ENCODE results near the gene GLIS1. TPM values are rescaled to one million over a fixed set of nuclear protein-coding genes. Genes with fewer than 3 reads are reported as not detected.

Gene GLIS1
- total and polyA plus RNA-seq, 2 donors (not counting 3 experiments of a cell fraction or from before 2014, with no cell fraction given) = not detected

DNA sequence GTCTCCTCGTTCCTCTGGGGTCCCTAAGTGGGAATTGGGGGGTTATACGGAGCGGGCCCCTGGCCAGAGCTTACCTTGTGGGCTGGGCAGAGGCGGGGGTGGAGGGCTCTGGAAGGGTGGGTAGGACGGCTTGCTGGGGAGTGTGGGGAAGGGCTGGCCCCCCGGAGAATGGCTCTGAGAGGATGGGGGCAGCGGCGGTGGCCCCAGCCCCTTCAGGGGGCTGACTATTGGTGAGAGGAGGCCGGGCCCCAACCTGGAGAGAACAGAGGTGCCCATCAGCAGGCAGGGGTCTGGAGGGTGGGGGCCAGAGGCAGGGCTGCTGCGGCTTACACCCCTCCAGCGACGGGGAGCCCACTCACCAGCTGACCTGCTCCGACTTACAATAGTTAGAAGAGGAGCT, 229.2 kb downstream of the GLIS1 start:
- no peak for DNase-seq (ENCODE audit: low read depth, low spot score)
- Histone ChIP-seq H3K36me3 (ENCODE audit: control insufficient read depth in 2 of 2, extremely low read depth in 1 of 2, insufficient read depth in 2 of 2, low read length in 2 of 2) (no peaks in the 10 kb centered on the region), H3K9ac (replicated peaks; ENCODE audit: extremely low read depth, insufficient read depth, low read length) (no peak overlapping the region), H4K20me1 (replicated peaks; ENCODE audit: control insufficient read depth, extremely low read depth, insufficient read depth, low read length) (no peaks in the 10 kb centered on the region), H3K4me2 (ENCODE audit: insufficient read depth, low read length) (no peak overlapping the region), H3K4me3 (replicated peaks in 1 of 3; ENCODE audit: insufficient read depth in 1 of 3, low read depth in 1 of 3, low read length in 3 of 3) (no peak overlapping the region), H2AFZ (ENCODE audit: low read depth, low read length) (no peak overlapping the region), H3K27ac (ENCODE audit: insufficient read depth, low read depth, low read length) (no peak overlapping the region), H3K9me3 (replicated peaks; ENCODE audit: control insufficient read depth, insufficient read depth, low read length) (no peaks in the 10 kb centered on the region), H3K27me3 (ENCODE audit: control insufficient read depth in 2 of 2, insufficient read depth in 2 of 2, low read length in 2 of 2) (no peaks in the 10 kb centered on the region), H3K9me1 (replicated peaks; ENCODE audit: control insufficient read depth, extremely low read depth, insufficient read depth, low read length) (no peaks in the 10 kb centered on the region), H3K4me1 (ENCODE audit: control insufficient read depth, extremely low read depth, insufficient read depth, low read length) (no peaks in the 10 kb centered on the region), H3K79me2 (ENCODE audit: control insufficient read depth, insufficient read depth, low read length) (no peaks in the 10 kb centered on the region)
- CTCF ChIA-PET = interaction anchor here (0.9 kb wide), 1 partner anchor 65 kb away, joined by 3 read pairs; no protein-coding TSS in a partner anchor
- POLR2A ChIA-PET = no interaction called here
- TF ChIP-seq JUN (IDR thresholded peaks at IDR 0.05; ENCODE audit: borderline replicate concordance, insufficient read depth, insufficient read length, low read depth) = no peak
- TF ChIP-seq MYC (IDR thresholded peaks at IDR 0.05; ENCODE audit: low read depth, low read length) = no peak
- TF ChIP-seq, protein P1, sequence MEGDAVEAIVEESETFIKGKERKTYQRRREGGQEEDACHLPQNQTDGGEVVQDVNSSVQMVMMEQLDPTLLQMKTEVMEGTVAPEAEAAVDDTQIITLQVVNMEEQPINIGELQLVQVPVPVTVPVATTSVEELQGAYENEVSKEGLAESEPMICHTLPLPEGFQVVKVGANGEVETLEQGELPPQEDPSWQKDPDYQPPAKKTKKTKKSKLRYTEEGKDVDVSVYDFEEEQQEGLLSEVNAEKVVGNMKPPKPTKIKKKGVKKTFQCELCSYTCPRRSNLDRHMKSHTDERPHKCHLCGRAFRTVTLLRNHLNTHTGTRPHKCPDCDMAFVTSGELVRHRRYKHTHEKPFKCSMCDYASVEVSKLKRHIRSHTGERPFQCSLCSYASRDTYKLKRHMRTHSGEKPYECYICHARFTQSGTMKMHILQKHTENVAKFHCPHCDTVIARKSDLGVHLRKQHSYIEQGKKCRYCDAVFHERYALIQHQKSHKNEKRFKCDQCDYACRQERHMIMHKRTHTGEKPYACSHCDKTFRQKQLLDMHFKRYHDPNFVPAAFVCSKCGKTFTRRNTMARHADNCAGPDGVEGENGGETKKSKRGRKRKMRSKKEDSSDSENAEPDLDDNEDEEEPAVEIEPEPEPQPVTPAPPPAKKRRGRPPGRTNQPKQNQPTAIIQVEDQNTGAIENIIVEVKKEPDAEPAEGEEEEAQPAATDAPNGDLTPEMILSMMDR (IDR thresholded peaks at IDR 0.05; ENCODE audit: extremely low read depth in 1 of 2, insufficient read depth in 1 of 2, low read depth in 1 of 2, low read length in 2 of 2) = no peak
- no peak for TF ChIP-seq POLR2A (IDR thresholded peaks at IDR 0.05; ENCODE audit: low read depth, low read length)
- no peak for TF ChIP-seq FOS (IDR thresholded peaks at IDR 0.05; ENCODE audit: borderline replicate concordance, insufficient read depth, low read length)
- TF ChIP-seq GATA2 (IDR thresholded peaks at IDR 0.05; ENCODE audit: insufficient read depth, insufficient read length, low read depth, low read length) = no peak
- TF ChIP-seq, protein P2, sequence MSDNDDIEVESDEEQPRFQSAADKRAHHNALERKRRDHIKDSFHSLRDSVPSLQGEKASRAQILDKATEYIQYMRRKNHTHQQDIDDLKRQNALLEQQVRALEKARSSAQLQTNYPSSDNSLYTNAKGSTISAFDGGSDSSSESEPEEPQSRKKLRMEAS (IDR thresholded peaks at IDR 0.05; ENCODE audit: insufficient read depth, insufficient read length) = no peak
- FAIRE-seq = no peak
- dilution Hi-C loops (cut with MboI; ENCODE audit: extremely low pct_ligation_motif_present, low sequenced_read_pairs) (no loop called here), intact Hi-C loops (cut with micrococcal nuclease) (no loop called here)
- no TSS peak for BruUV-seq (replicated peaks)
